NCI-H69 (cell line): ENCODE results near the gene MYL6B.

Experiments used
- DNase-seq: peaks from one replicate; lab custom pipeline; 2025; lab: John Stamatoyannopoulos, UW

MYL6B gene

GRCh38 chr12:56152132-56152755 lies at the start of gene MYL6B:
TSS of gene MYL6B (plus strand) at chr12:56152587. CDS start at chr12:56153919, 1,332 bp downstream.
- DNase-seq, result peak; percentile 98

GRCh38 chr12:56102683-56103065 lies 49.7 kb upstream of the MYL6B start:
- no peak for DNase-seq

GRCh38 chr12:56103066-56103711 lies 49.2 kb upstream of the MYL6B start:
- DNase-seq, result no peak

- DNase-seq, result no peak
These were observed 48.6 kb upstream of the MYL6B start for GRCh38 chr12:56103823-56104108.

- DNase-seq, result peak; percentile 100
These were observed 48.1 kb upstream of the MYL6B start, which contains the start of gene PA2G4 for GRCh38 chr12:56104109-56104814. TSS of gene PA2G4 (plus strand) at chr12:56104559. CDS start at chr12:56104738, 179 bp downstream.

- peak; percentile 56 for DNase-seq
These were observed 47.4 kb upstream of the MYL6B start for GRCh38 chr12:56104815-56105608.

- no peak for DNase-seq
These were observed 46.8 kb upstream of the MYL6B start for GRCh38 chr12:56105609-56105902.

- DNase-seq, result no peak
These were observed 45.1 kb upstream of the MYL6B start for GRCh38 chr12:56107242-56107641.

- DNase-seq, result no peak
These were observed 41.8 kb upstream of the MYL6B start for GRCh38 chr12:56110571-56110970.

- no peak for DNase-seq
These were observed 38.3 kb upstream of the MYL6B start for GRCh38 chr12:56114084-56114483.

- DNase-seq, result peak; percentile 72
These were observed 37.1 kb upstream of the MYL6B start for GRCh38 chr12:56115329-56115728.

- DNase-seq, result peak; percentile 97
These were observed 35.9 kb upstream of the MYL6B start, which contains the start of gene RPL41 for GRCh38 chr12:56116267-56117081. TSS of gene RPL41 (plus strand) at chr12:56116633.

GRCh38 chr12:56117082-56117706 lies 35.2 kb upstream of the MYL6B start:
- DNase-seq, result peak; percentile 50

- peak; percentile 100 for DNase-seq
These were observed 34.4 kb upstream of the MYL6B start, which contains the start of gene ZC3H10 for GRCh38 chr12:56117778-56118687. TSS of gene ZC3H10 (plus strand) at chr12:56118266. CDS start at chr12:56120563, 2,297 bp downstream.

- peak; percentile 46 for DNase-seq
These were observed 33.6 kb upstream of the MYL6B start for GRCh38 chr12:56118688-56119357.

- DNase-seq, result peak; percentile 91
These were observed 33.0 kb upstream of the MYL6B start for GRCh38 chr12:56119361-56119796.

GRCh38 chr12:56120158-56120846 lies 32.1 kb upstream of the MYL6B start:
- DNase-seq, result no peak

GRCh38 chr12:56121204-56121870 lies 31.1 kb upstream of the MYL6B start:
- DNase-seq, result no peak
